ENCODE measurements around the gene YEATS4. TPM values are rescaled to one million over a fixed set of nuclear protein-coding genes. Genes with fewer than 3 reads are reported as not detected.

Gene YEATS4
- total RNA-seq, 4 donors from 2014 or later, result 4.4 to 32.2 (median 7.9) TPM

- in situ Hi-C loops (cut with MboI; ENCODE audit: low pct_ligation_motif_present in 1 of 4, low pct_unique_long_range_greater_than_20kb in 1 of 4, low sequenced_read_pairs in 3 of 4) (no loop called here), intact Hi-C loops (cut with DNase I; ENCODE audit: low total_unique reads) (no loop called here)
- H3K4me3 ChIP-seq, result no peak overlapping the region
- no peak for TF ChIP-seq POLR2A (IDR thresholded peaks at IDR 0.05)
- no peak for TF ChIP-seq EP300 (IDR thresholded peaks at IDR 0.05; ENCODE audit: low read depth)
- no peak for TF ChIP-seq POLR2AphosphoS5 (IDR thresholded peaks at IDR 0.05)
- no peak for TF ChIP-seq CTCF (IDR thresholded peaks at IDR 0.05)
- H3K9me3 ChIP-seq, result no peaks in the 10 kb centered on the region
- H3K27ac ChIP-seq, result no peak overlapping the region
- DNase-seq, result no peak
- peaks cover 0 to 7% (median 0%) of the 10 kb centered on the region in 4 donors for H3K4me1 ChIP-seq
- no peaks in the 10 kb centered on the region for H3K27me3 ChIP-seq
- H3K36me3 ChIP-seq, result no peaks in the 10 kb centered on the region
These were observed 20.6 kb upstream of the YEATS4 start for GRCh38 chr12:69338936-69339335.

- Histone ChIP-seq H3K36me3 (no peaks in the 10 kb centered on the region), H3K27me3 (no peaks in the 10 kb centered on the region), H3K27ac (no peak overlapping the region), H3K4me1 (peaks cover 0 to 7% (median under 1%) of the 10 kb centered on the region in 4 donors), H3K9me3 (no peaks in the 10 kb centered on the region), H3K4me3 (no peak overlapping the region)
- DNase-seq, result no peak
- 64 to 75% methylated on average over 2 of the region's 2 CpGs for WGBS, 2 donors (ENCODE audit: low coverage in 1 of 2)
- in situ Hi-C loops (cut with MboI; ENCODE audit: low pct_ligation_motif_present in 1 of 4, low pct_unique_long_range_greater_than_20kb in 1 of 4, low sequenced_read_pairs in 3 of 4) (no loop called here), intact Hi-C loops (cut with DNase I; ENCODE audit: low total_unique reads) (no loop called here)
- TF ChIP-seq EP300 (IDR thresholded peaks at IDR 0.05; ENCODE audit: low read depth), result no peak
- TF ChIP-seq POLR2A (IDR thresholded peaks at IDR 0.05), result no peak
These were observed 19.5 kb upstream of the YEATS4 start for GRCh38 chr12:69339999-69340398.

- intact Hi-C loops (cut with DNase I; ENCODE audit: low total_unique reads) (no loop called here), in situ Hi-C loops (cut with MboI; ENCODE audit: low pct_ligation_motif_present in 1 of 4, low pct_unique_long_range_greater_than_20kb in 1 of 4, low sequenced_read_pairs in 3 of 4) (no loop called here)
- TF ChIP-seq POLR2A (IDR thresholded peaks at IDR 0.05) (no peak), POLR2AphosphoS5 (IDR thresholded peaks at IDR 0.05) (no peak), EP300 (IDR thresholded peaks at IDR 0.05; ENCODE audit: low read depth) (no peak), CTCF (IDR thresholded peaks at IDR 0.05) (no peak)
- no peaks in the 10 kb centered on the region for H3K9me3 ChIP-seq
- no peaks in the 10 kb centered on the region for H3K27me3 ChIP-seq
- no peak overlapping the region for H3K4me3 ChIP-seq
- H3K27ac ChIP-seq, result no peak overlapping the region
- H3K36me3 ChIP-seq, result no peaks in the 10 kb centered on the region
- WGBS, 2 donors (ENCODE audit: low coverage in 1 of 2), result 74 to 76% methylated on average over 3 to 5 of the region's 5 CpGs
- peaks cover 0 to 9% (median 5%) of the 10 kb centered on the region in 4 donors for H3K4me1 ChIP-seq
- no peak for DNase-seq
These were observed 18.2 kb upstream of the YEATS4 start for GRCh38 chr12:69341328-69341727.

GRCh38 chr12:69342421-69342820, 17.1 kb upstream of the YEATS4 start:
- H3K9me3 ChIP-seq, result no peaks in the 10 kb centered on the region
- 71 to 72% methylated on average over 2 of the region's 2 CpGs for WGBS, 2 donors (ENCODE audit: low coverage in 1 of 2)
- H3K4me1 ChIP-seq, result peaks cover 0 to 9% (median 5%) of the 10 kb centered on the region in 4 donors
- DNase-seq, result no peak
- H3K27me3 ChIP-seq, result no peaks in the 10 kb centered on the region
- H3K27ac ChIP-seq, result no peak overlapping the region
- H3K36me3 ChIP-seq, result no peaks in the 10 kb centered on the region
- intact Hi-C loops (cut with DNase I; ENCODE audit: low total_unique reads), result no loop called here
- no peak for TF ChIP-seq CTCF (IDR thresholded peaks at IDR 0.05)
- TF ChIP-seq POLR2A (IDR thresholded peaks at IDR 0.05), result no peak
- no peak for TF ChIP-seq POLR2AphosphoS5 (IDR thresholded peaks at IDR 0.05)
- no peak for TF ChIP-seq EP300 (IDR thresholded peaks at IDR 0.05; ENCODE audit: low read depth)
- in situ Hi-C loops (cut with MboI; ENCODE audit: low pct_ligation_motif_present in 1 of 4, low pct_unique_long_range_greater_than_20kb in 1 of 4, low sequenced_read_pairs in 3 of 4), result no loop called here
- no peak overlapping the region for H3K4me3 ChIP-seq

GRCh38 chr12:69343357-69343756, 16.2 kb upstream of the YEATS4 start:
- no peak for DNase-seq
- no peaks in the 10 kb centered on the region for H3K36me3 ChIP-seq
- H3K4me1 ChIP-seq, result peaks cover 0 to 17% (median 3%) of the 10 kb centered on the region in 4 donors
- intact Hi-C loops (cut with DNase I; ENCODE audit: low total_unique reads), result no loop called here
- in situ Hi-C loops (cut with MboI; ENCODE audit: low pct_ligation_motif_present in 1 of 4, low pct_unique_long_range_greater_than_20kb in 1 of 4, low sequenced_read_pairs in 3 of 4), result no loop called here
- H3K27me3 ChIP-seq, result no peaks in the 10 kb centered on the region
- WGBS, 2 donors (ENCODE audit: low coverage in 1 of 2), result 77 to 84% methylated on average over 2 to 3 of the region's 3 CpGs
- no peak overlapping the region for H3K4me3 ChIP-seq
- H3K27ac ChIP-seq, result no peak overlapping the region
- H3K9me3 ChIP-seq, result no peaks in the 10 kb centered on the region
- TF ChIP-seq CTCF (IDR thresholded peaks at IDR 0.05) (no peak), EP300 (IDR thresholded peaks at IDR 0.05; ENCODE audit: low read depth) (no peak)

All from transverse colon (tissue), 4 donors.